ENCODE data around the gene EXTL2.

The EXTL2 gene

GRCh38 chr1:100904528-100904927 lies 9.9 kb upstream of the EXTL2 start:
- no peak overlapping the region for H3K4me3 ChIP-seq (replicated peaks; ENCODE audit: low read depth, low read length)
- no peak for TF ChIP-seq CTCF (IDR thresholded peaks at IDR 0.05; ENCODE audit: low read depth, low read length, missing control alignments)
- no peak for DNase-seq (ENCODE audit: extremely low read depth, low read depth)

- no peak for TF ChIP-seq CTCF (IDR thresholded peaks at IDR 0.05; ENCODE audit: low read depth, low read length, missing control alignments)
- H3K4me3 ChIP-seq (replicated peaks; ENCODE audit: low read depth, low read length): no peak overlapping the region
- DNase-seq (ENCODE audit: extremely low read depth, low read depth): no peak
Observed at GRCh38 chr1:100903777-100904176, 9.1 kb upstream of the EXTL2 start.

- no peak for TF ChIP-seq CTCF (IDR thresholded peaks at IDR 0.05; ENCODE audit: low read depth, low read length, missing control alignments)
- no peak overlapping the region for H3K4me3 ChIP-seq (replicated peaks; ENCODE audit: low read depth, low read length)
- no peak for DNase-seq (ENCODE audit: extremely low read depth, low read depth)
Observed at GRCh38 chr1:100902365-100902764, 7.7 kb upstream of the EXTL2 start.

GRCh38 chr1:100896481-100896982 lies 1.9 kb upstream of the EXTL2 start:
- TF ChIP-seq CTCF (IDR thresholded peaks at IDR 0.05; ENCODE audit: low read depth, low read length, missing control alignments): no peak
- DNase-seq (ENCODE audit: extremely low read depth, low read depth): peak; percentile 4
- H3K4me3 ChIP-seq (replicated peaks; ENCODE audit: low read depth, low read length): peak overlapping the region; percentile 98

GRCh38 chr1:100895540-100896480 lies 1.2 kb upstream of the EXTL2 start, which contains the start of gene SLC30A7:
Gene SLC30A7 (plus strand): TSS chr1:100896090. CDS start chr1:100896263, 173 bp downstream.
- H3K4me3 ChIP-seq (replicated peaks; ENCODE audit: low read depth, low read length): peak within 1 kb of the TSS; percentile 98
- TF ChIP-seq CTCF (IDR thresholded peaks at IDR 0.05; ENCODE audit: low read depth, low read length, missing control alignments): no peak
- peak; percentile 78 for DNase-seq (ENCODE audit: extremely low read depth, low read depth)

GRCh38 chr1:100893718-100894117 lies 924 bp downstream of the EXTL2 start:
- H3K4me3 ChIP-seq (replicated peaks; ENCODE audit: low read depth, low read length): peak overlapping the region; percentile 98
- DNase-seq (ENCODE audit: extremely low read depth, low read depth): no peak
- TF ChIP-seq CTCF (IDR thresholded peaks at IDR 0.05; ENCODE audit: low read depth, low read length, missing control alignments): no peak
